HG02588 (cell line): ENCODE data around the gene UBE2G2.
A peak's percentile ranks its signal among the peaks of the same experiment; 100 is the strongest.

Experiments
- ATAC-seq: cut with Tn5 transposase; IDR thresholded peaks from one replicate; pipeline ENCODE4 v1.9.1; 2021; ENCODE audit warnings: mild to moderate bottlenecking, moderate library complexity; ENCODE audit not compliant: unreplicated experiment

The UBE2G2 gene

GRCh38 chr21:44816761-44817505, 15.3 kb upstream of the UBE2G2 start:
- ATAC-seq, result peak; percentile 8

GRCh38 chr21:44815852-44816628, 14.4 kb upstream of the UBE2G2 start:
- ATAC-seq, result no peak

DNA sequence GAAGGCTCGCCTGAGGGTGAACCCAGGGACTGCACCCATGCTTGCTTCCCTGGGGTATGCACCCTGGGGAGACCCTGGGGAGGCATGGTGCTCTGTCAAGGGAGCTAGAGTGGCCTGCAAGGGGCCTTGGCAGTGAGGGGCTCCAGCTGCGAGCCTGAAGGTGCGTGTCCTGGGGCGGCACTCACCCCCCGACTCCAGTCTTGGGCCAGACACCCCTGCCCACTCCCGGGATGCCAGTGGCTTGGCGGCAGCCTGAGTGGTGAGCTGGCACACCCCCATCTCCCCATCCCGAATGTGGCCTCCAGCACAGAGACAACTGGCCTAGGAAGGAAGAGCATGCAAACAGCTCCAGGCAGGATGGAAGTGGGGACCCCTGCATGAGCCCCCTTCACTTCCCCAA, 13.6 kb upstream of the UBE2G2 start:
- no peak for ATAC-seq

DNA sequence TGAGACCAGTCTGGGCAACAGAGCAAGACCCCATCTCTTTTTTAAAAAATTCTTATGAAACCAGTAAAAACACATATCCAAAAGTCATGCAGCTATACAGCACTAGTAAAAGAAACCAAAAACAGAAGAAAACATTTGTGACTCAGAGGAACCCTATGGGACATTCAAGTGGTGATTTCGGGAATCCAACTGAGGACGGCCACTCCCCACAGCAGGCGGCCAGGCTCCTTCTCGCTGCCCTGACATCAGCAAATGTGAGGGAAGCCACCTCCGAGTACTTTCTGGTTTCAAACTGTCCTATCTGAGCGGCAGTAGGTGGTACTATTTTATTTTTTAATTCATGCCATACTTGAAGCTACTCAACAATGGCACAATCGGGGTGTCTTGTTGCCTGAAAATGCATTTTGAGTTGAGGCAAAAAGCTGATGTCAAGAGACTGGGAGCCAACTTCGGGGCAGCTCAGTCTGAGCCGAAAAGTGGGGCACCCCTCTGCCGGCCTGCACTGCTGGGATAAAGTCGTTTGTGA, 12.9 kb upstream of the UBE2G2 start:
- ATAC-seq, result no peak

DNA sequence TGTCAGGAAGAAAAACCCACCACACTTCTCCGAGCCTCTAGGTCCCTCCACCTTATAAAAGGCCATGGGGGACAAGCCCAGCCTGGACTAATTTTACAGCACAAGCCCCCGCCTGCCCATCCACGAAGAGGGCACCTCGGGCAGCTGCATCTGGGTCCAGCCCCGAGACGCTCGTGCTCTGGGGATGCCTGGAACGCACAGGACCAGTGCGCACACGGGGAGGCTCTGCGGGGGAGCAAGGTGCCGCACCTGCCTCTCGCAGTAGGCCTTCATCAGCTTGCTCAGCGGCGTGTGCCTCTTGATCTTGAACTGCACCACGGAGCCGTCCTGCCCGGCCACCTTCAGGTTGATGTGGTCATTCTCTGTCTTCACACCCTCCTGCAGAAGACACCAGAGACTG, 12.1 kb upstream of the UBE2G2 start:
- ATAC-seq, result no peak

DNA sequence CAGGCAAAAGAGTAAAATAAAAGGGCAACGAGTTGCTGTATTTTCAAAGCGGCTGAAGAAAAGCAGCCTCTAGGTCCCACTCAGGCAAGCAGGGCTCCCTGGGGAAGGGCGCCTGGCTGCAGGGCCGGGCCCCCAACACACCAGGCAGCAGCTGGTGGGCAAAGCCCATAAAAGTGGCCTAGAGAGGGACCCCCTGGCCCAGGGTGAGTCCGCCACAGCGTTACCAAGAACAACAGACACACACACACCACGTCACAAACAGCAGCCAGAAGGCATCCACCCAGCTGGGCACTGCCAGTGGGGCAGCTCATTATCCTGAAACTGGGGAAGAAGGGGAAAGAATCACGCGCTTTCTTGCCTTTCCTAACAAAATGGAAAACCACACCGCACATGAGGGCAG, 11.5 kb upstream of the UBE2G2 start:
- ATAC-seq, result no peak

DNA sequence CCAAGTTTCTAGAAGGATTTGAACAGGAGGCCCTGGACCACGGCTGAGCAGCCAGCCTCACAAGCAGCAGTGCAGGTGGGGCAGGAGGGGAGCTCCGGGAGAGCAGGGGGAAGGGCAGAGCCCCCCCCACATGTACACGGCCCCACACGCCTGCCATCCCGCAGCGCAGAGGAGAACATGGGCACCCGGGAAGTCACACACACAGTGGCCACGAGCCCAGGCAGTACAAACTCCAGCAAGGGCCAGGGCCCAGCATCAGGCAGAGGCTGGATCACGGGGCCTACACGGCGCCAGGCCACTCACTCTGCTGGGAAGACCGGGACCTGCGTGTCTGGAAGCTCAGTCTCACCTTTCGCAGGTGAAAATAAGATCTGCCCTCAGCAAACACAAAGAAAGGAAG, 11.0 kb upstream of the UBE2G2 start:
- no peak for ATAC-seq

GRCh38 chr21:44810779-44811178, 9.2 kb upstream of the UBE2G2 start:
- ATAC-seq, result no peak

DNA sequence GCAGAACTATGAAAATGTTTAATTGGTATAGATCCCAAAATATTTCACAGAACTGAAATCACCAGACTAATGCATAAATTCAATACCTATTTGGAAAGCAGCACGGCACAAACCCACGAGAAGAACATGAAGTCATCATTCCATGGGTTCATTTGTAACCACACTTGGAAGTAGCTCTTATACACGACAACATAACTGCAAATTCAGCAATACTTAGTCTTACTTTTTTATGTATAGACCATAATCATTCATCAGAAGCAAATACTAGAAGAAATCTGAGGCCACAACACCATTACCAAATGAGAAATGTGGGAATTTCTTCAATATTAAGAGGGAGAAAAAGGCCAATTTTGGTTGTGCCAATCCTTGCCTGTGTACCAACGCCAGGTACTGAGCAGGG, 4.2 kb upstream of the UBE2G2 start:
- ATAC-seq, result no peak

- ATAC-seq, result no peak
These were observed 3.6 kb upstream of the UBE2G2 start for GRCh38 chr21:44805226-44805625.

DNA sequence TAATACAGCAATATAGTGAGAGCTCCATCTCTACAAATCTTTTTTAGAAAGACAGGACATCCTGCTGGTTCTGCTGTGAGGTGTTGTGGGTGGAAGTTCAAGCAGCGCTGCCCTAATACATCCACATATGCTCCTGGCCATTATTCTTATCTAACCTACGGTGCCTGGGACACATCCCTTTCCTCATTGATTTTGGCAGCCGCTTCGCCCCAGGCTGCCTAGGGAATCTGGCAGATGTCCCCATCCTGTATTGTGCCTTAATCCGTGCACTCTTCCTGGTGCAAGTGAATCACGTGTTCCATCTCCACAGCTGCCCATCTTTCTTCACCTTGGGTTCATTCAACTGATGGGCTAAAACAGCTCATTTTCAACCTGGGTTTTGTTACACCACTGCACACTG, 3.1 kb upstream of the UBE2G2 start:
- no peak for ATAC-seq

GRCh38 chr21:44803651-44804050, 2.0 kb upstream of the UBE2G2 start:
- ATAC-seq, result no peak

- ATAC-seq, result no peak
These were observed 955 bp upstream of the UBE2G2 start for GRCh38 chr21:44802396-44803153.

GRCh38 chr21:44800971-44801467, 601 bp downstream of the UBE2G2 start:
- ATAC-seq, result peak; percentile 22

GRCh38 chr21:44800103-44800502, 1.5 kb downstream of the UBE2G2 start:
- ATAC-seq, result no peak

GRCh38 chr21:44799646-44800045, 2.0 kb downstream of the UBE2G2 start:
- no peak for ATAC-seq

- ATAC-seq, result no peak
These were observed 3.8 kb downstream of the UBE2G2 start for GRCh38 chr21:44797775-44798174.

DNA sequence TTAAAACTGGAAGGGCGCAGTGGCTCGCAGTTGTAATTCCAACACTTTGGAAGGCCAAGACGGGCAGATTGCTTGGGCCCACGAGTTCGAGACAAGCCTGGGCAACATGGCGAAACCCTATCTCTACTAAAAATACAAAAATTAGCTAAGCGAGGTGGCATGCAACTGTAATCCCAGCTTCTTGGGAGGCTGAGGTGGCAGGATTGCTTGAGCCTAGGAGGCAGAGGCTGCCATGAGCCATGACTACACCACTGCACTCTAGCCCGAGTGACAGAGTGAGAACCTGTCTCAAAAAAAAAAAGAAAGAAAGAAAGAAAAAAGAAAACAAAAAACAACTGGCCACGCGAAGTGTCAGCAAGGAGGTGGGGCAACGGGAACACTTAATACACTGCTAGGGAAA, 6.3 kb downstream of the UBE2G2 start:
- ATAC-seq, result no peak

DNA sequence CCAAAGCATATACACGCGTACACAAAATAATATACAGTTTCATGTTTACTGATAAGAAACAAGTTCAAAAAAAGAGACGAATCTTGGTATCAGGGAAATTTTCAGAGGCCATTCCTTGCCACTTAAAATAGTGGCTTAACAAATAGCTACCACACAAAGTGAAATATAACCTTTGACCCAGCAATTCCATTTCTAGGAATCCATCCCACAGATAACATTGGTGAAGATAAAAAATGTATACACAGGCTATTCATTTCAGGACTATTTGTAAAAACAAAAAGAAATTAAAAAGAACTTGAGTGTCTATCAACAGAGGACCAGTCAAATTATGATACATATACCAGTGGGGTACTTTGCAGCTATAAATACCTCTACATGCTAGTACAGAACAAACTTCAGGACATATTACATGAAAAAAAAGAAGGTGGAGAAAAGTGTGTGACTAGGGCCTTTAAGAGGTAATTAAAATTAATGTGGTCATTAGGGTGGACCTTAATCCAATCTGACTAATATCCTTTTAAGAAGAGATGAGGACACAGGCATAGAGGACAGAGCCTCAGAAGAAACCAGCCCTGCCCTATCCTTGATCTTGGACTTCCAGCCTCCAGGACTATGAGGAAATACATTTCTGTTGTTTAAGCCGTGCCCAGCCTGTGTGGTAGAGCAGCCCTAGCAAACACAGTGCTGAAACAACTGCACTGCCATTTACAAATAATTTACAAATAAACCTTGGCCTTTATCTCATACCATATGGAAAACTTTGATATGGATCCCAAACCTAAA, 7.8 kb downstream of the UBE2G2 start:
- no peak for ATAC-seq
